Sigmoid colon (tissue), 7 donors: ENCODE results near the gene SH3RF3. TPM values are rescaled to one million over a fixed set of nuclear protein-coding genes. Genes with fewer than 3 reads are reported as not detected.

Experiments used
- DNase-seq: peaks from one replicate; pipeline ENCODE4 v3.0.0-alpha.2; 2019
- H3K27ac ChIP-seq, 4 donors: fragments of 200-600 bp; sonication (generic); one replicate each; pipeline ENCODE4 v1.5.1; 2016 to 2019; ENCODE audit warnings: mild to moderate bottlenecking in 1 of 4
- H3K27me3 ChIP-seq, 3 donors: fragments of 200-600 bp; sonication (generic); one replicate each; pipeline ENCODE4 v1.5.1; 2019; ENCODE audit warnings: mild to moderate bottlenecking in 1 of 3
- H3K36me3 ChIP-seq, 4 donors: fragments of 200-600 bp; sonication (generic); one replicate each; pipeline ENCODE4 v1.5.1; 2016 to 2019
- H3K4me1 ChIP-seq, 4 donors: fragments of 200-600 bp; sonication (generic); one replicate each; pipeline ENCODE4 v1.5.1; 2017 to 2019
- H3K4me3 ChIP-seq, 4 donors: fragments of 200-600 bp; sonication (generic); one replicate each; pipeline ENCODE4 v1.5.1; 2017 to 2019; ENCODE audit warnings: mild to moderate bottlenecking in 2 of 4, moderate library complexity in 1 of 4
- H3K9me3 ChIP-seq, 4 donors: fragments of 200-600 bp in 3 of 4; sonication (generic) in 3 of 4; one replicate each; pipeline versions ENCODE4 v1.5.1 to v1.6.1; 2013 to 2019
- EP300 ChIP-seq, 4 donors: sonication (generic); formaldehyde crosslinking; IDR thresholded peaks; one replicate each; pipeline ENCODE4 v1.6.1; 2017; ENCODE audit warnings: antibody characterized with exemption in 4 of 4
- POLR2A ChIP-seq, 2 donors: fragments of 450-650 bp; IDR thresholded peaks; one replicate each; pipeline ENCODE4 v1.6.1; 2016; ENCODE audit warnings: antibody characterized with exemption in 2 of 2, mild to moderate bottlenecking in 2 of 2, moderate library complexity in 2 of 2
- POLR2AphosphoS5 ChIP-seq, 4 donors: sonication (generic); formaldehyde crosslinking; IDR thresholded peaks; one replicate each; pipeline ENCODE4 v1.6.1; 2017; ENCODE audit warnings: antibody characterized with exemption in 4 of 4
- WGBS, 2 donors: extraction: QIAGEN DNeasy Blood & Tissue Kit; methylation state at CpG; one replicate each; pipeline ENCODE4 v1.1.7; 2013; 5-methylcytosine and 5-hydroxymethylcytosine counted together
- intact Hi-C: fragments of 100-400 bp; cut with DNase I; formaldehyde crosslinking; loops from one replicate; pipeline ENCODE4 v1.15.1; 2023
- polyA plus RNA-seq, 3 donors: library from polyadenylated mRNA; stranded (reverse); fragments of 200-250 nt; gene quantifications; one replicate each; pipeline ENCODE4 v1.2.3, GENCODE V29; 2013
- total RNA-seq, 4 donors: library from RNA; depleted of rRNA; stranded (reverse); fragments of >200 nt; gene quantifications; one replicate each; pipeline ENCODE4 v1.1.0, GENCODE V29; 2016
- TF ChIP-seq, protein P1 (sequence below), 4 experiments: fragments of 450-650 bp in 3 of 4; fragments of 200-600 bp in 1 of 4; IDR thresholded peaks; one replicate each; pipeline ENCODE4 v1.5.1; 2016 to 2019; ENCODE audit warnings: antibody characterized with exemption in 4 of 4, mild to moderate bottlenecking in 3 of 4, moderate library complexity in 2 of 4
- donor health status: healthy with polysubstance abuse.
- donor health status: Bipolar disorder and iron deficiency.
- donor health status: healthy.

SH3RF3 gene
- total and polyA plus RNA-seq, 7 donors: 0.69 to 10.0 (median 3.4) TPM

DNA sequence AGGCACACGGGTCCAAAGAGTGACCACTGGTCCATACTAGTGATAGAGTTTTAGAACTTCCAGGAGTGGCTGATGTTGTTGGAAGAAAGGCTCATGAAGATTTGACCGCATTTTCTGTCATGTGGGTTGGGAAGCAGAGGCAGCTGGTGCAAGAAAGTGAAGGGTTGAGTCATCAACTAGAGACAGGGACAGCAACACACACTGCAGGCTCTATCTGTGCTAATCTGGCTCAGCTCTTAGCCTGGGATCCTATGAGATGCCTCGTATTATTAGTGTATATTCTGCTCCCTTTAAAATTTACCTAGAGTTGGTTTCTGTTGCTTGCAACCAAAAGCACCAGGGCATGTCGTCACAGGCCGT, 2.5 kb upstream of the SH3RF3 start:
- intact Hi-C loops: no loop called here
- no peaks in the 10 kb centered on the region for H3K36me3 ChIP-seq
- H3K4me1 ChIP-seq: peaks cover 0 to 28% (median 19%) of the 10 kb centered on the region in 4 donors
- H3K9me3 ChIP-seq: no peaks in the 10 kb centered on the region
- no peak for DNase-seq
- H3K27me3 ChIP-seq: no peaks in the 10 kb centered on the region
- no peak for TF ChIP-seq POLR2A (IDR thresholded peaks at IDR 0.05)
- no peak for TF ChIP-seq POLR2AphosphoS5 (IDR thresholded peaks at IDR 0.05)
- no peak for TF ChIP-seq EP300 (IDR thresholded peaks at IDR 0.05)
- TF ChIP-seq, protein P1, sequence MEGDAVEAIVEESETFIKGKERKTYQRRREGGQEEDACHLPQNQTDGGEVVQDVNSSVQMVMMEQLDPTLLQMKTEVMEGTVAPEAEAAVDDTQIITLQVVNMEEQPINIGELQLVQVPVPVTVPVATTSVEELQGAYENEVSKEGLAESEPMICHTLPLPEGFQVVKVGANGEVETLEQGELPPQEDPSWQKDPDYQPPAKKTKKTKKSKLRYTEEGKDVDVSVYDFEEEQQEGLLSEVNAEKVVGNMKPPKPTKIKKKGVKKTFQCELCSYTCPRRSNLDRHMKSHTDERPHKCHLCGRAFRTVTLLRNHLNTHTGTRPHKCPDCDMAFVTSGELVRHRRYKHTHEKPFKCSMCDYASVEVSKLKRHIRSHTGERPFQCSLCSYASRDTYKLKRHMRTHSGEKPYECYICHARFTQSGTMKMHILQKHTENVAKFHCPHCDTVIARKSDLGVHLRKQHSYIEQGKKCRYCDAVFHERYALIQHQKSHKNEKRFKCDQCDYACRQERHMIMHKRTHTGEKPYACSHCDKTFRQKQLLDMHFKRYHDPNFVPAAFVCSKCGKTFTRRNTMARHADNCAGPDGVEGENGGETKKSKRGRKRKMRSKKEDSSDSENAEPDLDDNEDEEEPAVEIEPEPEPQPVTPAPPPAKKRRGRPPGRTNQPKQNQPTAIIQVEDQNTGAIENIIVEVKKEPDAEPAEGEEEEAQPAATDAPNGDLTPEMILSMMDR (IDR thresholded peaks at IDR 0.05): no peak
- 86 to 89% methylated on average over 5 of the region's 5 CpGs for WGBS, 2 donors
- no peak overlapping the region for H3K27ac ChIP-seq
- H3K4me3 ChIP-seq: no peak overlapping the region

DNA sequence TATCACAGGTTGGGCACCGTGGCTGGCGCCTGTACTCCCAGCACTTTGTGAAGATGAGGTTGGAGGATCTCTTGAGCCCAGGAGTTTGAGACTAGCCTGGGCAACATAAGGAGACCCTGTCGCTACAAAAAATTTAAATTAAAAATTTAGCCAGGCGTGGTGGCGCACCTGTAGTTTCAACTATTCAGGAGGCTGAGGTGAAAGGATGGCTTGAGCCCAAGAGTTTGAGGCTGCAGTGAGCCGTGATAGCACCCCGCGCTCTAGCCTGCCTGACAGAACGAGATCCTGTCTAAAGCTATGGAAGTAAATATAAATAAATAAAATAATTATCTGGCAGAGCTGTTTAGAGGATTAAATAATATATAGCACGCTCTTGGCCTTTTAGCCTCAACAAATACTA, 1.4 kb upstream of the SH3RF3 start:
- Histone ChIP-seq H3K36me3 (no peaks in the 10 kb centered on the region), H3K4me1 (peaks cover 0 to 28% (median 21%) of the 10 kb centered on the region in 4 donors), H3K27ac (peak overlapping the region in 1 of 4 donors; percentile 82), H3K9me3 (no peaks in the 10 kb centered on the region), H3K4me3 (peak overlapping the region in 1 of 4 donors; percentile 76), H3K27me3 (no peaks in the 10 kb centered on the region)
- WGBS, 2 donors: 71 to 80% methylated on average over 10 of the region's 10 CpGs
- no peak for DNase-seq
- intact Hi-C loops: no loop called here
- TF ChIP-seq, protein P1 (IDR thresholded peaks at IDR 0.05): no peak
- TF ChIP-seq POLR2AphosphoS5 (IDR thresholded peaks at IDR 0.05) (no peak), EP300 (IDR thresholded peaks at IDR 0.05) (no peak), POLR2A (IDR thresholded peaks at IDR 0.05) (no peak)

DNA sequence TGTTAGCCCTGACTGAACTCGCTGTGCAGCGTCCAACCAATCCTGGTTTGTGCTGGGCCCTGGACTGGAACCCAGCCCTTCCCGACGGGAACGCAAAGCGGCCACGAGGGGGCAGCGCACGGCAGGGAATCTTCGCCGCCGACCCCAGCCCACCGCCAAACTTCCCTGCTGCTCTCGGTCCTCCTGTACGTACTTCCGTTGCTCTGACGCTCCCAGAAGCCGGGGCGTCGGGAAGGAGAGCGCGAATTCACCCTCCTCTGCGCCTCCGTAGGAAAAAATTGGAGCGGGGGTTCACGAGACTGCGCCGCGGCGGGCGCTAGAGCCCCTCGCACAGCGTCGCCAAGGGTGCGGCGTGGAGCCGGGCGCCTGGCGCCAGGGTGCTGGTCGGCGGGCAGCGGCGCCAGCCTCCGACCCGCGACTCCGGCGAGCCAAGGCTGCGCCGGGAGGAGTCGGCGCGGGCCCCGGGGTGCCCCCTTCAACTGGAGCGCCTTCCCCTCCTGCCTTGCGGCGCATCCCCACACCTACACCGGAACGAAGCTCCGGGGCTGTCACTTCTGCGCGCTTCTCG, 873 bp upstream of the SH3RF3 start:
- intact Hi-C loops: loop anchor here (1.0 to 2.0 kb wide), 4 partner anchors 43 to 382 kb away; no protein-coding TSS in a partner anchor
- Histone ChIP-seq H3K9me3 (no peaks in the 10 kb centered on the region), H3K27ac (peak overlapping the region; percentile 74 to 87 (median 84)), H3K36me3 (no peaks in the 10 kb centered on the region), H3K27me3 (no peaks in the 10 kb centered on the region), H3K4me3 (peak overlapping the region; percentile 42 to 86 (median 74)), H3K4me1 (peaks cover 0 to 28% (median 21%) of the 10 kb centered on the region in 4 donors)
- WGBS, 2 donors: 1% methylated on average over 63 of the region's 63 CpGs
- TF ChIP-seq EP300 (IDR thresholded peaks at IDR 0.05) (no peak), POLR2A (IDR thresholded peaks at IDR 0.05) (peak in 1 of 2 donors; percentile 15), POLR2AphosphoS5 (IDR thresholded peaks at IDR 0.05) (peak; percentile 47 to 91 (median 79))
- TF ChIP-seq, protein P1 (IDR thresholded peaks at IDR 0.05): peak; percentile 87 to 91 (median 88)
- DNase-seq: peak; percentile 92

- 2 to 4% methylated on average over 70 of the region's 70 CpGs for WGBS, 2 donors
- intact Hi-C loops: loop anchor here (2.0 kb wide), 3 partner anchors 41 to 193 kb away; no protein-coding TSS in a partner anchor
- peak overlapping the region; percentile 42 to 86 (median 74) for H3K4me3 ChIP-seq
- H3K27ac ChIP-seq: peak overlapping the region; percentile 74 to 87 (median 84)
- peaks cover 0 to 28% (median 21%) of the 10 kb centered on the region in 4 donors for H3K4me1 ChIP-seq
- no peaks in the 10 kb centered on the region for H3K36me3 ChIP-seq
- no peak for DNase-seq
- no peaks in the 10 kb centered on the region for H3K9me3 ChIP-seq
- H3K27me3 ChIP-seq: no peaks in the 10 kb centered on the region
- TF ChIP-seq POLR2AphosphoS5 (IDR thresholded peaks at IDR 0.05) (no peak), EP300 (IDR thresholded peaks at IDR 0.05) (no peak), POLR2A (IDR thresholded peaks at IDR 0.05) (no peak)
- TF ChIP-seq, protein P1 (IDR thresholded peaks at IDR 0.05): no peak
These were observed 433 bp downstream of the SH3RF3 start for GRCh38 chr2:109129356-109129920.
